WTC11 (cell line): Measurements from ENCODE around the gene FAM114A1. TPM values are rescaled to one million over a fixed set of nuclear protein-coding genes. Genes with fewer than 3 reads are reported as not detected.

Source experiments
- ATAC-seq: fragments of 200-7000 bp; cut with Tn5 transposase; 2 replicates; pipeline ENCODE4 v1.10.0; 2021; ENCODE audit warnings: mild to moderate bottlenecking, moderate library complexity
- CTCF ChIA-PET: fragments of 300-600 bp; sonication (Branson Sonifier 250); formaldehyde crosslinking; loops from one replicate; lab custom pipeline; 2021; ENCODE audit warnings: antibody characterized with exemption; lab: Charles Lee
- POLR2A ChIA-PET: fragments of 350-600 bp; sonication (Branson Sonifier 250); formaldehyde crosslinking; loops from one replicate; lab custom pipeline; 2021; ENCODE audit warnings: antibody characterized with exemption; lab: Charles Lee
- DNase-seq: peaks from one replicate; pipeline ENCODE4 v3.0.0; 2021; ENCODE audit warnings: low spot score
- H3K27ac Mint-ChIP-seq: 2 replicates; pipeline ENCODE4 v1.8.0; 2021; ENCODE audit warnings: mixed read lengths
- H3K27me3 Mint-ChIP-seq: 2 replicates; pipeline ENCODE4 v1.8.0; 2021; ENCODE audit warnings: low read depth, mild to moderate bottlenecking, moderate library complexity, mixed read lengths
- H3K36me3 Mint-ChIP-seq: 2 replicates; pipeline ENCODE4 v1.8.0; 2021; ENCODE audit warnings: mixed read lengths
- H3K4me1 Mint-ChIP-seq: 2 replicates; pipeline ENCODE4 v1.8.0; 2022; ENCODE audit warnings: mixed read lengths
- H3K4me3 Mint-ChIP-seq: 2 replicates; pipeline ENCODE4 v1.8.0; 2021; ENCODE audit warnings: mild to moderate bottlenecking, moderate library complexity, mixed read lengths
- H3K9me3 Mint-ChIP-seq: 2 replicates; pipeline ENCODE4 v1.8.0; 2021; ENCODE audit warnings: mixed read lengths
- CTCF ChIP-seq: fragments of 200-600 bp; IDR thresholded peaks from 2 replicates; pipeline ENCODE4 v1.8.0; 2022; ENCODE audit warnings: antibody characterized with exemption
- E2F1 ChIP-seq: sonication (generic); formaldehyde crosslinking; IDR thresholded peaks from 2 replicates; pipeline ENCODE4 v1.8.0; 2022; ENCODE audit warnings: mild to moderate bottlenecking, missing genetic modification reagents
- FOXJ3 ChIP-seq: sonication (generic); formaldehyde crosslinking; IDR thresholded peaks from 2 replicates; pipeline ENCODE4 v1.9.0; 2021; ENCODE audit warnings: missing genetic modification reagents, mild to moderate bottlenecking, borderline replicate concordance
- FOXK1 ChIP-seq: sonication (generic); formaldehyde crosslinking; IDR thresholded peaks from 2 replicates; pipeline ENCODE4 v1.8.0; 2022; ENCODE audit warnings: mild to moderate bottlenecking, moderate library complexity, missing genetic modification reagents
- FOXP4 ChIP-seq: sonication (generic); formaldehyde crosslinking; IDR thresholded peaks from 2 replicates; pipeline ENCODE4 v1.8.0; 2022; ENCODE audit warnings: mild to moderate bottlenecking, missing genetic modification reagents
- GTF2I ChIP-seq: fragments of 250-450 bp; sonication (Bioruptor Pico); conservative IDR thresholded peaks from 2 replicates; pipeline ENCODE4 v1.4.0; 2021; ENCODE audit warnings: mild to moderate bottlenecking
- PRDM15 ChIP-seq: sonication (generic); formaldehyde crosslinking; IDR thresholded peaks from 2 replicates; pipeline ENCODE4 v1.8.0; 2022; ENCODE audit warnings: missing genetic modification reagents
- TEAD4 ChIP-seq: sonication (generic); formaldehyde crosslinking; IDR thresholded peaks from 2 replicates; pipeline ENCODE4 v1.8.0; 2022; ENCODE audit warnings: mild to moderate bottlenecking, missing genetic modification reagents
- ZNF121 ChIP-seq: sonication (generic); formaldehyde crosslinking; IDR thresholded peaks from 2 replicates; pipeline ENCODE4 v1.8.0; 2023; ENCODE audit warnings: missing genetic modification reagents
- ZNF512 ChIP-seq: sonication (generic); formaldehyde crosslinking; IDR thresholded peaks from 2 replicates; pipeline ENCODE4 v1.8.1; 2022; ENCODE audit warnings: missing genetic modification reagents, borderline replicate concordance
- ZSCAN18 ChIP-seq: fragments of 250-450 bp; sonication (Bioruptor Pico); IDR thresholded peaks from 2 replicates; pipeline ENCODE4 v2.1.2; 2022; ENCODE audit warnings: mild to moderate bottlenecking, moderate library complexity
- total RNA-seq: library from RNA; stranded (reverse); gene quantifications from 3 replicates; pipeline ENCODE4 v1.2.3, GENCODE V29; 2021

FAM114A1 gene
- total RNA-seq, 1 experiment from 2014 or later = 17.6 TPM

GRCh38 chr4:38946919-38947318 lies 79.3 kb downstream of the FAM114A1 start (continued):
- TF ChIP-seq ZNF512 (no peak), FOXJ3 (CRISPR knock-in tag) (no peak)

GRCh38 chr4:38948551-38948950 lies 80.9 kb downstream of the FAM114A1 start:
- Mint-ChIP-seq H3K27ac (no peak overlapping the region), H3K36me3 (0 out of 2 replicates have a peak, but pooled peaks cover 3% of the 10 kb centered on the region), H3K4me3 (no peak overlapping the region), H3K27me3 (no peaks in the 10 kb centered on the region), H3K4me1 (no peaks in the 10 kb centered on the region), H3K9me3 (no peaks in the 10 kb centered on the region)
- ATAC-seq (no peak), DNase-seq (no peak)
- CTCF ChIA-PET = interaction anchor here (1.2 to 1.4 kb wide), 2 partner anchors 187 to 189 kb away, joined by 3 read pairs; no protein-coding TSS in a partner anchor
- TF ChIP-seq CTCF = no peak
- no peak for TF ChIP-seq ZNF121 (CRISPR knock-in tag)
- TF ChIP-seq FOXP4 (CRISPR knock-in tag) = no peak
- TF ChIP-seq FOXK1 = no peak
- TF ChIP-seq TEAD4 = no peak
- no peak for TF ChIP-seq PRDM15 (CRISPR knock-in tag)
- POLR2A ChIA-PET = no interaction called here

- no peak overlapping the region for H3K27ac Mint-ChIP-seq
- TF ChIP-seq GTF2I (CRISPR knock-in tag) (no peak), E2F1 (CRISPR knock-in tag) (no peak), PRDM15 (CRISPR knock-in tag) (no peak), ZSCAN18 (no peak)
- ChIA-PET POLR2A (interaction anchor here (0.6 kb wide), 1 partner anchor 21 kb away, joined by 5 read pairs; no protein-coding TSS in a partner anchor), CTCF (interaction anchor here (0.6 to 1.4 kb wide), 4 partner anchors 44 to 190 kb away, joined by 3 to 4 read pairs (median 3); no protein-coding TSS in a partner anchor)
- H3K9me3 Mint-ChIP-seq = no peaks in the 10 kb centered on the region
- H3K4me1 Mint-ChIP-seq = no peaks in the 10 kb centered on the region
- H3K4me3 Mint-ChIP-seq = no peak overlapping the region
- no peaks in the 10 kb centered on the region for H3K36me3 Mint-ChIP-seq
- no peaks in the 10 kb centered on the region for H3K27me3 Mint-ChIP-seq
- DNase-seq = no peak
- ATAC-seq = 0 out of 2 replicates have a peak, but pooled peaks have one; percentile 28
Observed at GRCh38 chr4:38949411-38950051, 81.9 kb downstream of the FAM114A1 start.
